ENCODE measurements around the gene TUBGCP2.

Gene TUBGCP2

DNA sequence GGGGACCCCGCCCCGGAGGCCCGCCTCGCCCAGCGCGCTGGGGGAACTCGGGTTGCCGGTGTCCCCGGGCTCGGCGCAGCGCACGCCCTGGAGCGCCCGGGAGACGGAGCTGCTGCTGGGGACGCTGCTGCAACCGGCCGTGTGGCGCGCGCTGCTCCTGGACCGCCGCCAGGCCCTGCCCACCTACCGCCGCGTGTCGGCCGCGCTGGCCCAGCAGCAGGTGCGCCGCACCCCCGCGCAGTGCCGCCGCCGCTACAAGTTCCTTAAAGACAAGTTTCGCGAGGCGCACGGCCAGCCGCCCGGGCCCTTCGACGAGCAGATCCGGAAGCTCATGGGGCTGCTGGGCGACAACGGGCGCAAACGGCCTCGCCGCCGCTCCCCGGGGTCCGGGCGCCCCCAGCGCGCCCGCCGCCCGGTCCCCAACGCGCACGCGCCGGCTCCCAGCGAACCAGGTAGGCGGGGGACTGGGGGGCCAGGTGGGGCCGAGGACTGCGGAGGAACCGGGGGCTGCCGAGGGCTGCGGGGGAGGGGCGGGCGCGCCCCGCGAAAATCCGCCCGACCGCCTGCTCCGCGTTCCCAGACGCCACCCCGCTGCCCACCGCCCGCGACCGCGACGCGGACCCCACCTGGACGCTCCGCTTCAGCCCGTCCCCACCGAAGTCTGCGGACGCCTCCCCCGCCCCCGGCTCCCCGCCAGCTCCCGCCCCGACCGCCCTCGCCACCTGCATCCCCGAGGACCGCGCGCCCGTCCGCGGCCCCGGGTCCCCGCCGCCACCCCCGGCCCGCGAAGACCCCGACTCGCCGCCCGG lies 78.1 kb downstream of the TUBGCP2 start:
- DNase-seq (ENCODE audit: low read depth) = no peak
- H3K4me3 ChIP-seq (replicated peaks; ENCODE audit: low read depth, low read length) = no peak overlapping the region
- TF ChIP-seq, protein P1, sequence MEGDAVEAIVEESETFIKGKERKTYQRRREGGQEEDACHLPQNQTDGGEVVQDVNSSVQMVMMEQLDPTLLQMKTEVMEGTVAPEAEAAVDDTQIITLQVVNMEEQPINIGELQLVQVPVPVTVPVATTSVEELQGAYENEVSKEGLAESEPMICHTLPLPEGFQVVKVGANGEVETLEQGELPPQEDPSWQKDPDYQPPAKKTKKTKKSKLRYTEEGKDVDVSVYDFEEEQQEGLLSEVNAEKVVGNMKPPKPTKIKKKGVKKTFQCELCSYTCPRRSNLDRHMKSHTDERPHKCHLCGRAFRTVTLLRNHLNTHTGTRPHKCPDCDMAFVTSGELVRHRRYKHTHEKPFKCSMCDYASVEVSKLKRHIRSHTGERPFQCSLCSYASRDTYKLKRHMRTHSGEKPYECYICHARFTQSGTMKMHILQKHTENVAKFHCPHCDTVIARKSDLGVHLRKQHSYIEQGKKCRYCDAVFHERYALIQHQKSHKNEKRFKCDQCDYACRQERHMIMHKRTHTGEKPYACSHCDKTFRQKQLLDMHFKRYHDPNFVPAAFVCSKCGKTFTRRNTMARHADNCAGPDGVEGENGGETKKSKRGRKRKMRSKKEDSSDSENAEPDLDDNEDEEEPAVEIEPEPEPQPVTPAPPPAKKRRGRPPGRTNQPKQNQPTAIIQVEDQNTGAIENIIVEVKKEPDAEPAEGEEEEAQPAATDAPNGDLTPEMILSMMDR (IDR thresholded peaks at IDR 0.05; ENCODE audit: low read length, missing control alignments) = no peak

DNA sequence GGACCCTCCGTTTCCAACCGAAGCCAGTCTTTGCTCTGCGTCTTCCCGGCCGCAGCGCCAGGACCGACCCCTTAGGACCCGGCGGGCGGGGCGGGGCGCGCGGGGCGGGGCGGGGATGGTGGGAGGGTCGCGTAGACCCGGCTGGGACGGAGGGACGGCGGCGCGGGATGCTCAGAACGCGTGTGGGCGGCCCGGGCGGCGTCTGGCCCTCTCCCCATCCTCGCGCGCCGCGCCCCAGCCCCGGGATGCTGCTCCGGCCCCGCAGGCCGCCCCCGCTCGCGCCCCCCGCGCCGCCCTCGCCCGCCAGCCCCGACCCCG lies 78.7 kb downstream of the TUBGCP2 start, which contains the start of gene UTF1:
Gene UTF1, plus strand, starts transcription at position 174 of the 318 bp plus-strand sequence. Its CDS starts 72 bp downstream, at position 246.
- H3K4me3 ChIP-seq (replicated peaks; ENCODE audit: low read depth, low read length) = no peak within 1 kb of the TSS
- no peak for DNase-seq (ENCODE audit: low read depth)

DNA sequence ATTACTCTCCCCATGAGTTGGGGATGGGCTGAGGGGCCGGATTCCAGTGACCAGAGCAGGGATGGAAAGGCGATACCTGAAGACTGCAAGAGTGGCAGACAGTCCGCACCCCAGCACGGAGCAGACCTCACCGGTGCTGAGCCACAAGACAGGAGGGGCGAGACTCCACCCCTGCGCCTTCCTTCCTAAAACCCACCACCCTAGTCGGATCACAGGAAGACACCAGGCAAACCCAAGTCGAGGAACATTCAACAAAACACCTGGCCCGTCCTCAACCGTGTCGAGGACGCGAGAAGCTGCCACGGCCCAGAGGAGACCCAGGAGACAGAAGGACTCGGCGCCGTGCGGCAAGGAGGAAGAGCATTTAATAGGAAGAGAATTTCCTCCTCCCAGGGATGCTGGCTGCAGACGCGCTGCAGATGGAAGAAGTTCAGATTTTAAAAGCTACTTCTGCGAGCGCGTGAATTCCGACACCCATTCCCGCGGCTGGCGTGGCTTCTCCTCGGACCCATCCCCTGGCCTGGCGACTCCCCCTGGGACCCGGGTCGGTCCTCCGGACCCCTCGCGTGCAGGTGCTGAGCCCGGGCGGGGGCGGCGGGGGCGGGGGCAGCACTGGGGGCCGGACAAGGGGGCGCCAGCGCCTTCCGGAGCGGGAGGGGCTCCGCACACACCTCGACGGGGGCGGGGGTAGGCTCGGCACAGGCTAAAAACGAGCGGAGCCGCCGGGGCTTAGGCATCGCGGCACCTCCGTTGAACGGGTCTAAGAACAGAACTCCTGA lies 79.2 kb downstream of the TUBGCP2 start:
- DNase-seq (ENCODE audit: low read depth) = no peak
- H3K4me3 ChIP-seq (replicated peaks; ENCODE audit: low read depth, low read length) = no peak overlapping the region
- TF ChIP-seq, protein P1 (IDR thresholded peaks at IDR 0.05; ENCODE audit: low read length, missing control alignments) = no peak

More for the DNA sequence above, 78.7 kb downstream of the TUBGCP2 start, which contains the start of gene UTF1:
- TF ChIP-seq, protein P1 (IDR thresholded peaks at IDR 0.05; ENCODE audit: low read length, missing control alignments) = no peak
